GM03348 (cell line): ENCODE data around the gene SPOP.
"Not testable (repeated sequence)": the region's sequence is repeated elsewhere in the genome, so short reads cannot be mapped to it uniquely, and the experiment has no call there.

Experiments used
- DNase-seq: peaks from one replicate; pipeline ENCODE4 v3.0.0; 2012; ENCODE audit warnings: low spot score

SPOP gene

DNA sequence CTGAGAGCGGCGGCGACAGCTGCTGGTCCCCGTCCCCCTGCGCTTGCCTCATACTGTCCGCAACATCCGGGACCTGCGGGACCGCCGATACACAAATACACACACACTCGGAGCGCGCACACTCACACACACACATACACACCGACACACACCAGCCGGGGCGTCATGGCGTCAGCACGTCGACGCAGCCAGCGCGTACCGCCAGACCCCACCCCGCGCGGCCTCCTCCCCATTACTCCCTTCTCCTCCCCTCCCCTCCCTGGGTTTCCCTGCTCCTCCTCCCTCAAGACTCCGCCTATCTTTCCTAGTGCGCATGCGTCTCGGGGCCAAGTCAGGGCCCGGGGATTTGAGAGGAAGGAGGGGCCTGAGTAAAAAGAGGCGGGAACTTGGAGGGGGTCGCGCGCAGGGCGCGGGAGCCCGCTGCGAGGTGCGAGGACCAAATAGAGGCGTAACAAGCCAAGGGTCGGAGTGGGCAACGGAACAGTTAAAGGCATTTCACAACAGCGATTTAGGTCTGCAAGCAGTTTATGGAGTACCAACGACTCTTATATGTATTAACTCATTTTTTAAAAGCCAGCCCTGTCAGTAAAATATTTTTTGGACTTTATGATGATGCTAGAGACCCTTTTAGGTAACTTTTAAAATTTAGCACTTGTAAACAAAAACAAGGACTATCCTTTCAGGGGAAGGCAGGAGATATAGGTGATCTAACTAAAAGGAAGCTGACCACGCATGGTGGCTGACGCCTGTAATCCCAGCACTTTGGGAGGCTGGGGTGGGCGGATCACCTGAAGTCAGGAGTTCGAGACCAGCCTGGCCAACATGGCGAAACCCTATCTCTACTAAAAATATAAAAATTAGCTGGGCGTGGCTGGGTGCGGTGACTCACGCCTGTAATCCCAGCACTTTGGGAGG, at the start of gene SPOP:
SPOP (minus strand) TSS at position 165 of the 915 bp plus-strand sequence. CDS start 55,287 bp downstream, outside the sequence.
- DNase-seq: peak; percentile 99

- no peak for DNase-seq
Measured at GRCh38 chr17:49727380-49727779, 49.5 kb upstream of the SPOP start.

DNA sequence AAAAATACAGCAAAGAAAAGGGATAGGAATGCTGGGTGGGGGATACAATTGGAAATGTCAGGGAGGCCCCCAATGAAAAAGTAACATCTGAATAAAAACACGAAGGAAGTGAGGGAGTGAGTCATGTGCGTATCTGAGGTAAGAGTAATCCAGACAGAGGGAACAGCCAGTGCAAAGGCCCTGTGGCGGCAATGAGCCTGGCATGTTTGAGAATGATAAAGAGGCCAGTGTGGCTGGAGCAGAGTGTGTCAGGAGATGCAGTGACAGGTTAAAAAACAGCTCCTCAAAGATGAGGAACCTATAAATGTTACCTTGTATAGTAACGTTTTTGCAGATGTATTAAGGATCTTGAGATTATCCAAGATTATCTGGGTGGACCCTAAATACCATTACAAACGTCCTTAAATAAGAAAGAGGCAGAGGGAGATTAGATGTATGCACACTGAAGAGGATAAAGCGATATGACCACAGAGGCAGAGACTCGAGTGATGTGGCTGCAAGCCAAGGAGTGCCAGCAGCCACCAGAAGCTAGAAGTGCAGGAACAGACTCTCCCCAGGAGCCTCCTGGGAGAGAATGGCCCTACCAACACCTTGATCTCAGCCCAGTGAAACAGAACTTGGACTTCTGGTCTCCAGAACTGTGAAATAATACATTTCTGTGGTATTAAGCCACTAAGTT, 47.7 kb upstream of the SPOP start:
- no peak for DNase-seq

DNA sequence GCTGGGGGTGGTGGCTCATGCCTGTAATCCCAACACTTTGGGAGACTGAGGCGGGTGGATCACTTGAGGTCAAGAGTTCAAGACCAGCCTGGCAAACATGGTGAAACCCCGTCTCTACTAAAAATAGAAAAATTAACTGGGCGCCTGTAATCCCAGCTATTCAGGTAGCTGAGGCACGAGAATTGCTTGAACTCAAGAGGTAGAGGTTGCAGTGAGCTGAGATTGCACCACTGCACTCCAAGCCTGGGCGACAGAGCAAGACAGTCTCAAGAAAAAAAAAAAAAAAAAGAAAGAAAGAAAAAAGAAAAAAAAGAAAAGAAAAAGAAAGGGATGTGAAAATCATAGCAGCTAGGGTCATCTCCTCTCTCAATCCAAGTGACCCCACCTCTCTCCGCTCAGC, 46.7 kb upstream of the SPOP start:
- DNase-seq: not testable (repeated sequence)

DNA sequence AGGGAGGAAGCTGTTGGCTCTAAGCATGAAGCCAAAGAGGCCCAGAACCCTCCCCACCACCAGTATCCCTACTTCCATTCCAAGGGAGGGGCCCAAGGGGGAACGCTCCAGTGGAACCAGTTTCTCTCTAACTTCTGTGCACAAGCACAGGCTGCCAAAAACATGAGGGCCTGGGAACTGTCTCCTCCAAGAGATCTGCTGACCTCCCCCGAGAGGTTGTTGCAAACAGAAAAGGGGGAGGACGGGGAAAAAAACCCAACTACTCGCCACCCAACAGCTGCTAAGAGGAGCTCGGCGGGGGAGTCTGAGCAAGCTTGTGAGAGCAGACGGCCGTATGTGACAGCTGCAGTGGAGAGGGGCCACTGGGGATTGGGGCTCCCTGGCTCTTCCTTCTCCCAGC, 45.5 kb upstream of the SPOP start:
- no peak for DNase-seq

- DNase-seq: no peak
Measured at GRCh38 chr17:49722066-49722465, 44.2 kb upstream of the SPOP start.

- no peak for DNase-seq
Measured at GRCh38 chr17:49717371-49717861, 39.5 kb upstream of the SPOP start.

GRCh38 chr17:49716668-49717364, 38.9 kb upstream of the SPOP start:
- no peak for DNase-seq

DNA sequence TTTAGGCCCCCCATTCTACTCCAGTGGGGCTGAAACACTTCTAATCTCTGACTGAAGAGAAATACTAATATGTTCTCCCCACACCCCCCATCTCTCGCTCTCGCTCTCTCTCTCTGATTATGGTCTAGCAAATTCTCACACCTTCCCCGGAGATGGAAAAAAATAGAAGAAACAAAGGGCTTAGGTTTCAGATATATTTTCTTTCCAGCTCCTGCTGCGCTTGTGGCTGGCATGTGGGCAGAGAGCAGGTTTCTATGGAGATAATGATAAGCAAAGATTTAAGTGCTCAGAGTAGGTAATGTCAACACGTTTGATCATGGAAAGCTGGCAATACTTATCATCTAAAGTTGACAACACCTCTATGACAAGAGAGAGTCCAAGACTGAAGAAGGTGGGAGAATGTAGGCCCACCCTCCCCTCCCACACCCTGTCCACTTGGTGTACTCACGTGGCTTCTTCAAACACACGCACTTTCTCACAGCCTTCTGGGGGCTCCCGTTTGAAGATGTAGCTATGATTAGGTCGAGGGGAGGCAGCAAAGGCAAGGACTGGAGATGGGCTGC, 37.9 kb upstream of the SPOP start:
- DNase-seq: no peak

DNA sequence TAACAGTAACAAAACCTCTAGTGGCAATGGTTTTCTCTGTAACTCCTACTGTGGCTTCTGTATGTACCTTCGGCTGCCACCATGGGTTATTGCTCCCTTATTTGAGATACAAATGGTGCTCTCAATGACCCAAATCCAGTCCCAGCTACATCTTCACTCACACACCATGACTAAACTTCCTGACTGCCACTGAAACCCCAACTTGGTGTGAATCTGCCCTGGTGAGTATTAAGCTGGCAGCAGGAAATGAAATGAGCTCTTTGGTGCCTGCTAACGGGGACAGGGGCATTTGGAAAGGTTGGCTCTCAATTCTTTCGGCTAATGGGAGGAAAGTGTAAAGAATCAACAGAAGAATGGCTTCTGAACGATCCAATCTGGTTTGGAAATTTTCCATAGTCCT, 37.3 kb upstream of the SPOP start:
- no peak for DNase-seq

GRCh38 chr17:49708515-49709183, 30.8 kb upstream of the SPOP start:
- no peak for DNase-seq

DNA sequence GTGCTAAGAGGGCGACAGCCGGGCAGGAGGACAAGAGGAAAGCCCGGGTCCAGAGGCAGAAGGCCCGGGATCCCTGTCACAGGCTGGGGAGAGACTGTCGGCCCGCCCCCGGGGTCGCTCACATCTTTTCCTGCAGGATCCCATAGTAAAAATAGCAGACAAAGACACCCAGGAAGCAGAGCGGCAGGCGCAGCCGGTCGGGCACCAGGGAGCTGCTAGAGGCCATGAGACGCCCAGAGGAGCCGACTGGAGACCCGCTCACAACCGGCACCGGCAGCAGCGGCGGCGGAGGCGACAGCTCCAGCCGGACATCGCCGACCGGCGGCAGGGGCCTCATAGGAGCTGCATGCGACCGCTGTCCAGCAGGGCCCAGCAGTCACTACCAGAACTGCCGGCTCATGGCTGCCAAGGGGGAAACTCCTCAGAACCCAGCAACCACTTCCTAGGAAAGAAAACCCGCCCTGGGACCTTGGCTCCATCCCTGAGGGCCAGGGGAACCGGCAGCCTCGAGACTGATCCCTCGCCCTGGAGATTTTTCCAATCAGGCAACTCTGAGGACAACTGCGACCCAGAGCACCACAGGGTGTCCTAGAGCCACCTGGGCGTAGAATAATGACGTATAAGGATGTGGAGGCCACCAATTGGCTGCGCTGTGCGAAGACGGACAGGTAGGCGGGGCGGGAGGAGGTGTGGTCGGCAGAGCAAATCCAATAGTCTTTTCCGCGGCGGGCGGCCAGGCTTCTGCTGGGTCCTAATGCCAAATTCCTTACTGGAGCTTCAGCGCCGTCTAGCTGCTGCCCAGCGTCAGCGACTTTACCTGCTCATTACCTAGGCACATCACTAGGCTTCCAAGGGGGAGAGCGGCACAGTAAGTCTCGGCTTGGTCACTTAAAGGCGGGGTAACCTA, 30.0 kb upstream of the SPOP start, which contains the start of gene SLC35B1:
SLC35B1 (minus strand) TSS at position 357 of the 907 bp plus-strand sequence; CDS start at position 226, 131 bp downstream.
- peak; percentile 99 for DNase-seq

GRCh38 chr17:49707246-49707607, 29.3 kb upstream of the SPOP start:
- DNase-seq: no peak

- DNase-seq: no peak
Measured at GRCh38 chr17:49705254-49705653, 27.4 kb upstream of the SPOP start.

DNA sequence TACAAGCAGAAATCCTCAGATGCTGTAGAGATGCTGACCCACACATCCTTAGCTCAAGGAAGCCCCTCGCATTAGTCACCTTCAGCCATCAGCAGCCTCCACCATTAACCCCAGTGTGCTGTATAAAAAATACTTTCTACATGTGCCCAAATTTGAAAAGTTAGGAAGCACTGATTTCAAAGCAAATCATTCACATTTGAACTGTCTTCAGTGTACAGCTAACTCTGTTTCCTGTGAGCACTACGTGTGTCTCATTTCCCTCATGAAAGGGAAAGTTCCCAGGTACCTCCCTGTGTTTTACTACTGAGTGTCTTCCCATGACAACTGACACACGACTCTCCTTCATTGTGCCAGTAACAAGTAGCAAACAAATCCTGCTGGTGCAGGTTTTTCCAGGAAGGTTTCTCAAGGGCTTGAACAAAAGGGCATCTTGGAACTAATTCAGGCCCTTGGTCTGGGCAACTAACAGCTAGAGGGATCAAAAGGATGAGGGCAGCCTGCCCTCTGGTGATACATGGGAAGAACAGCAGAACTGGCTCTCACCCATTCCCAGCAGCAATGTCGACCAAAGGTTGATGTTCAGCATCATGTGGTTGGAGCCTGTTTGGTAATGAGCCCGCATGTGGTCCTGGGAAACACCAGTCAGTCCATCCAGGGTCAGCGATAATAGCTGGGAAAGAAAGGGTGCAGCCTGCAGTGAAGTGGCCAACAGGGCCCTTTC, 25.8 kb upstream of the SPOP start:
- DNase-seq: peak; percentile 28

GRCh38 chr17:49700960-49701359, 23.1 kb upstream of the SPOP start:
- DNase-seq: no peak

DNA sequence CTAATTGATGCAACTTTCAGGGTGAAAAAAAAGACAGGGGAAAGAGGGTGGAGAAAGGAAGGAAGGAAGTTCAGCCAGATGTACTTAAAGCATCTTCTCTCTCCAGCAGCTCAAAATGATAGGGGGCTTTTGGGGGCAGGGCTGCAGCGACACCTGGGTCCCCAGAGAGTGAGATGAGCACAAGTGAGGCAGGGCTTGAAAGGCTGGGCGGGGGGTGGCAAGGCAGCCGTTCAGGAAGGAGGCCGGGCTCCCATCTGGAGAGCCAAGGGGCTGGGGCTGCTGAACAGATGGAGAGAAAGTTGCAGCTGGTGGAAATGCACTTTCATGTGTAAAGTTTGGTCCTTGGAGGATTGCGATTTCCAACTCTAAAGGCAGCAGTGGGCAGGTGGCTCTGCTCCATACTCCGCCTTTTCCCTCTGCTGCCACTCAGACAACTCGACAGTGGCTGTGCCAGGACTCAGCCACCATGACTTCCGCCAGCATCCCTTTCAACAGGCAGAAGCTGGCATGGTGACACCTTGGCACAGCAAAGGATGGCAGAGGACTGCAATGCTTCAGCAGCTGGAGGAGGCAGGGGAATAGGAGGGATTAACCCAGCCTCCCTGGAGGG, 22.2 kb upstream of the SPOP start:
- no peak for DNase-seq

DNA sequence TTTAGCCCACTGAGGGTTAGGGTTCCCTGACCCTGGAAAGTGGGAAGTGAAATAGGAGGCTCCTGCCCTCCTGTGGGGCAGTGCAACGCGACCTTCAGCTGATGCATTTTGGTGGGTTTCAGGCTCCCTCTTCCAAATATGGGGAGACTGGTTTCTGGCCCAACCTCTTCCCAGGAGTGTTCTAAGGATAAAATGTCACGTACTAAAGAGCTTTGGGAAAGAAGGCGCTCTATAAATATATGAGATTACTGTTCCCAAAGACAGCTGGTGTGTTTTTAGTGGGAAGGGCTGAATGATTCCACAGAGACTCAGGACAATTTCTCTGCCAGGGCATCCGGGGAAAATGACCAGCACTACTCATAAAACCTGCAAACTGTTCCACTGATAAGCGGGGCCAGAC, 20.1 kb upstream of the SPOP start:
- no peak for DNase-seq

GRCh38 chr17:49696233-49696761, 18.4 kb upstream of the SPOP start:
- no peak for DNase-seq
